ENCODE measurements around the gene E2F2. TPM values are rescaled to one million over a fixed set of nuclear protein-coding genes. Genes with fewer than 3 reads are reported as not detected.

Gene E2F2
- total RNA-seq, 1 experiment from 2014 or later = 5.1 TPM

DNA sequence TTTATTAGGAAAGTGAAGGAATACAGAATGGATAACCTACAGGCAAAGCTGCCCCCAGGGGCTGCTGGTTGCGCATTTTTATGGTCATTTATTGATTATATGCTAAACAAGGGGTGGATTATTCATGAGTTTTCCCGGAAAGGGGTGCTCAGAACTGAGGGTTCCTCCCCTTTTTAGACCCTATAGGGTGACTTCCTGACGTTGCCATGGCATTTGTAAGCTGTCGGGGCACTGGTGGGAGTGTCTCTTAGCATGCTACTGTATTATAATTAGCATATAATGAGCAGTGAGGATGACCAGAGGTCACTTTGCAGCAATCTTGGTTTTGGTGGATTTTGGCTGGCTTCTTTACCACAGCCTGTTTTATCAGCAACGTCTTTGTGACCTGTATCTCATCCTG lies 41.2 kb downstream of the E2F2 start:
- DNase-seq = no peak
- H3K4ac ChIP-seq (ENCODE audit: low read depth, low read length) = no peak overlapping the region
- H4K5ac ChIP-seq (ENCODE audit: insufficient read length, low read depth, low read length) = no peak overlapping the region
- H3K18ac ChIP-seq (ENCODE audit: insufficient read length, low read depth, low read length) = no peak overlapping the region
- no peak overlapping the region for H2BK15ac ChIP-seq (ENCODE audit: low read depth, low read length)
- Mint-ChIP-seq H3K9me3 (no peaks in the 10 kb centered on the region; a peak in 1 of 5 replicates), H3K27ac (no peak overlapping the region), H3K4me1 (peaks cover 2 to 7% of the 10 kb centered on the region in 2 experiments; a peak in 3 of 4 replicates), H3K36me3 (ENCODE audit: insufficient read depth in 1 of 3, low read depth in 3 of 3) (no peaks in the 10 kb centered on the region; a peak in 1 of 7 replicates), H3K4me3 (no peak overlapping the region), H3K27me3 (ENCODE audit: low read depth) (peaks cover 64% of the 10 kb centered on the region)
- no peaks in the 10 kb centered on the region for H4K20me1 ChIP-seq (ENCODE audit: control insufficient read depth, insufficient read depth, insufficient read length)
- H3K23ac ChIP-seq (ENCODE audit: insufficient read length, low read depth, low read length) = no peak overlapping the region
- no peak overlapping the region for H2BK120ac ChIP-seq (ENCODE audit: low read depth, low read length, poor library complexity, severe bottlenecking)
- no peak overlapping the region for H3K4me2 ChIP-seq (ENCODE audit: insufficient read depth, insufficient read length, low read length)
- H2BK20ac ChIP-seq (ENCODE audit: low read depth, low read length, poor library complexity, severe bottlenecking) = no peak overlapping the region
- H3K9ac ChIP-seq (ENCODE audit: extremely low read depth, insufficient read length, low read length) = no peak overlapping the region
- H3K56ac ChIP-seq (ENCODE audit: insufficient read length, low read depth, low read length) = no peak overlapping the region
- no peaks in the 10 kb centered on the region for H3K9me3 ChIP-seq (ENCODE audit: control insufficient read depth, low read depth, low read length)
- H3K27me3 ChIP-seq (ENCODE audit: insufficient read depth, low read length) = no peaks in the 10 kb centered on the region
- no peak overlapping the region for H3T11ph ChIP-seq (ENCODE audit: low read length)
- H3K27ac ChIP-seq (ENCODE audit: insufficient read length, low read depth, low read length) = no peak overlapping the region
- H3K4me1 ChIP-seq (ENCODE audit: insufficient read depth, low read length) = no peaks in the 10 kb centered on the region; the same call in 1 of the 2 replicates
- H4K91ac ChIP-seq (ENCODE audit: insufficient read length, low read depth, low read length) = no peak overlapping the region
- no CpG with 5 or more reads among the region's 5 CpGs for WGBS (ENCODE audit: extremely low coverage, insufficient read length, low lambda C conversion rate)
- no peak overlapping the region for H4K8ac ChIP-seq (replicated peaks; ENCODE audit: insufficient read length, low read depth, low read length)
- no peak overlapping the region for H3K14ac ChIP-seq (ENCODE audit: insufficient read depth, low read length)
- H3K23me2 ChIP-seq (ENCODE audit: insufficient read length, low read depth, low read length, poor library complexity, severe bottlenecking) = peaks cover 2% of the 10 kb centered on the region
- no peak overlapping the region for H2AFZ ChIP-seq (ENCODE audit: low read length)
- no peaks in the 10 kb centered on the region for H3K79me1 ChIP-seq (ENCODE audit: insufficient read depth, low read depth, low read length, poor library complexity, severe bottlenecking)
- no peak overlapping the region for H2BK5ac ChIP-seq (ENCODE audit: insufficient read length, low read length)
- H2BK12ac ChIP-seq (ENCODE audit: insufficient read length, low read depth, low read length) = no peak overlapping the region
- TF ChIP-seq, protein P1, sequence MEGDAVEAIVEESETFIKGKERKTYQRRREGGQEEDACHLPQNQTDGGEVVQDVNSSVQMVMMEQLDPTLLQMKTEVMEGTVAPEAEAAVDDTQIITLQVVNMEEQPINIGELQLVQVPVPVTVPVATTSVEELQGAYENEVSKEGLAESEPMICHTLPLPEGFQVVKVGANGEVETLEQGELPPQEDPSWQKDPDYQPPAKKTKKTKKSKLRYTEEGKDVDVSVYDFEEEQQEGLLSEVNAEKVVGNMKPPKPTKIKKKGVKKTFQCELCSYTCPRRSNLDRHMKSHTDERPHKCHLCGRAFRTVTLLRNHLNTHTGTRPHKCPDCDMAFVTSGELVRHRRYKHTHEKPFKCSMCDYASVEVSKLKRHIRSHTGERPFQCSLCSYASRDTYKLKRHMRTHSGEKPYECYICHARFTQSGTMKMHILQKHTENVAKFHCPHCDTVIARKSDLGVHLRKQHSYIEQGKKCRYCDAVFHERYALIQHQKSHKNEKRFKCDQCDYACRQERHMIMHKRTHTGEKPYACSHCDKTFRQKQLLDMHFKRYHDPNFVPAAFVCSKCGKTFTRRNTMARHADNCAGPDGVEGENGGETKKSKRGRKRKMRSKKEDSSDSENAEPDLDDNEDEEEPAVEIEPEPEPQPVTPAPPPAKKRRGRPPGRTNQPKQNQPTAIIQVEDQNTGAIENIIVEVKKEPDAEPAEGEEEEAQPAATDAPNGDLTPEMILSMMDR (conservative IDR thresholded peaks at IDR 0.05) = no peak
- H3K79me2 ChIP-seq (ENCODE audit: insufficient read depth, low read length) = no peaks in the 10 kb centered on the region
- no peak overlapping the region for H2AK5ac ChIP-seq (ENCODE audit: insufficient read length, low read length)
